HepG2 (cell line): ENCODE data around the gene SLC23A2.

ENCODE experiments used
- POLR2A ChIP-seq, 2 experiments: IDR thresholded peaks; 2 replicates each; pipeline ENCODE4 v1.6.1; 2011; ENCODE audit warnings: low read depth in 2 of 2, low read length in 2 of 2, mild to moderate bottlenecking in 1 of 2, moderate library complexity in 1 of 2; ENCODE audit not compliant: insufficient read depth in 1 of 2
- POLR2AphosphoS5 ChIP-seq: IDR thresholded peaks from 2 replicates; pipeline ENCODE4 v1.6.1; 2012; ENCODE audit warnings: low read depth, low read length
- RAD21 ChIP-seq: fragments of 450-650 bp; formaldehyde crosslinking; IDR thresholded peaks from 2 replicates; pipeline ENCODE4 v1.5.0; 2020; ENCODE audit warnings: mild to moderate bottlenecking
- SETDB1 ChIP-seq: sonication (generic); formaldehyde crosslinking; IDR thresholded peaks from 2 replicates; pipeline ENCODE4 v1.5.1; 2020; ENCODE audit warnings: missing genetic modification reagents, mild to moderate bottlenecking, borderline replicate concordance
- ZFX ChIP-seq: sonication (generic); formaldehyde crosslinking; IDR thresholded peaks from 2 replicates; pipeline ENCODE4 v1.4.0; 2020; ENCODE audit warnings: mild to moderate bottlenecking, low read depth, missing genetic modification reagents, moderate library complexity
- TF ChIP-seq, protein P1 (sequence below): sonication (generic); formaldehyde crosslinking; IDR thresholded peaks from 2 replicates; pipeline ENCODE4 v1.5.0; 2020; ENCODE audit warnings: mild to moderate bottlenecking, missing genetic modification reagents, moderate library complexity

DNA sequence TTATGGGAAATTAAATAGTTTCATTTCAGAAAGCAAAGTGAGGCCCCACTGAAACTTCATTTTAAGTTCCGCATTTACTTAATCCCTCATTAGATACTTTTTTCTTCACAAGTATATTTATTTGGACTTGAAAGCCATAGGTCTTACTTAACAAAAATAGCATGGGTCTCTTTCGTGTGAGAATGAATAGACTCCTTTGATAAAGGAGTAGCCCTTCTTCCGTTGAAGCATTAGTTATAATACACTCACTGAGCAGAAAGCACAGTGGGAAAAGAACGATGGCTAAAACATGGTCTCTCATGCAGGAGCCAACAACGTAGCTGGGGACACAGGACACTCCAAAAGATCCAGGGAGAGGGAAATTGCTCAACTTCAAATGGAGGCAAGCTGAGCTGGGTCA is 130.4 kb downstream of the SLC23A2 start:
- no peak for TF ChIP-seq POLR2A (IDR thresholded peaks at IDR 0.05; ENCODE audit: insufficient read depth in 1 of 2, low read depth in 2 of 2, low read length in 2 of 2)
- TF ChIP-seq SETDB1 (CRISPR knock-in tag) = no peak
- TF ChIP-seq, protein P1, sequence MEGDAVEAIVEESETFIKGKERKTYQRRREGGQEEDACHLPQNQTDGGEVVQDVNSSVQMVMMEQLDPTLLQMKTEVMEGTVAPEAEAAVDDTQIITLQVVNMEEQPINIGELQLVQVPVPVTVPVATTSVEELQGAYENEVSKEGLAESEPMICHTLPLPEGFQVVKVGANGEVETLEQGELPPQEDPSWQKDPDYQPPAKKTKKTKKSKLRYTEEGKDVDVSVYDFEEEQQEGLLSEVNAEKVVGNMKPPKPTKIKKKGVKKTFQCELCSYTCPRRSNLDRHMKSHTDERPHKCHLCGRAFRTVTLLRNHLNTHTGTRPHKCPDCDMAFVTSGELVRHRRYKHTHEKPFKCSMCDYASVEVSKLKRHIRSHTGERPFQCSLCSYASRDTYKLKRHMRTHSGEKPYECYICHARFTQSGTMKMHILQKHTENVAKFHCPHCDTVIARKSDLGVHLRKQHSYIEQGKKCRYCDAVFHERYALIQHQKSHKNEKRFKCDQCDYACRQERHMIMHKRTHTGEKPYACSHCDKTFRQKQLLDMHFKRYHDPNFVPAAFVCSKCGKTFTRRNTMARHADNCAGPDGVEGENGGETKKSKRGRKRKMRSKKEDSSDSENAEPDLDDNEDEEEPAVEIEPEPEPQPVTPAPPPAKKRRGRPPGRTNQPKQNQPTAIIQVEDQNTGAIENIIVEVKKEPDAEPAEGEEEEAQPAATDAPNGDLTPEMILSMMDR = no peak
- TF ChIP-seq ZFX = no peak
- TF ChIP-seq POLR2AphosphoS5 = no peak
- TF ChIP-seq RAD21 (CRISPR knock-in tag) = no peak
